SJCRH30 (cell line): ENCODE measurements around the gene RIC1. TPM values are rescaled to one million over a fixed set of nuclear protein-coding genes. Genes with fewer than 3 reads are reported as not detected.
"Not testable (repeated sequence)": the region's sequence is repeated elsewhere in the genome, so short reads cannot be mapped to it uniquely, and the experiment has no call there.

Experiments
- DNase-seq, 2 experiments: peaks; one replicate each; pipeline ENCODE4 v3.0.0-alpha.2; 2015 to 2020
- H3K27ac ChIP-seq: fragments of 250-450 bp; sonication (Bioruptor Pico); 2 replicates; pipeline ENCODE4 v1.5.1; 2020; ENCODE audit warnings: mild to moderate bottlenecking, moderate library complexity
- H3K27me3 ChIP-seq: fragments of 250-450 bp; sonication (Bioruptor Pico); 2 replicates; pipeline ENCODE4 v1.5.1; 2020; ENCODE audit warnings: mild to moderate bottlenecking, moderate library complexity
- H3K36me3 ChIP-seq: fragments of 250-450 bp; sonication (Bioruptor Pico); 2 replicates; pipeline ENCODE4 v1.5.1; 2020; ENCODE audit warnings: mild to moderate bottlenecking, moderate library complexity
- H3K4me1 ChIP-seq: fragments of 250-450 bp; sonication (Bioruptor Pico); 2 replicates; pipeline ENCODE4 v1.5.1; 2020; ENCODE audit warnings: mild to moderate bottlenecking, moderate library complexity
- H3K4me3 ChIP-seq: fragments of 250-450 bp; sonication (Bioruptor Pico); 2 replicates; pipeline ENCODE4 v1.5.1; 2020; ENCODE audit warnings: mild to moderate bottlenecking, moderate library complexity
- H3K9me3 ChIP-seq: fragments of 250-450 bp; sonication (Bioruptor Pico); replicated peaks from 2 replicates; pipeline ENCODE4 v1.5.1; 2020; ENCODE audit warnings: mild to moderate bottlenecking, moderate library complexity
- total RNA-seq: library from RNA; depleted of rRNA; stranded (reverse); fragments of >200 nt; shearing (Covaris generic); gene quantifications from 2 replicates; pipeline ENCODE4 v1.2.3, GENCODE V29; 2014

The RIC1 gene
- total RNA-seq, 1 experiment from 2014 or later, result 30.9 TPM

- no peak overlapping the region for H3K4me3 ChIP-seq
- H3K9me3 ChIP-seq, result no peaks in the 10 kb centered on the region
- H3K27me3 ChIP-seq, result no peaks in the 10 kb centered on the region
- H3K27ac ChIP-seq, result no peak overlapping the region
- H3K36me3 ChIP-seq, result peaks cover 34% of the 10 kb centered on the region
- DNase-seq, result no peak
- no peaks in the 10 kb centered on the region for H3K4me1 ChIP-seq
Observed at GRCh38 chr9:5756633-5757032, 127.7 kb downstream of the RIC1 start.

GRCh38 chr9:5760338-5760737, 131.4 kb downstream of the RIC1 start:
- Histone ChIP-seq H3K27ac (no peak overlapping the region), H3K27me3 (no peaks in the 10 kb centered on the region), H3K4me1 (peaks cover 9% of the 10 kb centered on the region; the same call in 1 of the 2 replicates), H3K36me3 (peaks cover 47% of the 10 kb centered on the region), H3K4me3 (no peak overlapping the region), H3K9me3 (no peaks in the 10 kb centered on the region)
- no peak for DNase-seq

GRCh38 chr9:5762421-5762820, 133.5 kb downstream of the RIC1 start:
- H3K4me1 ChIP-seq, result peaks cover 9% of the 10 kb centered on the region; the same call in 1 of the 2 replicates
- no peak overlapping the region for H3K27ac ChIP-seq
- H3K27me3 ChIP-seq, result no peaks in the 10 kb centered on the region
- no peak for DNase-seq
- H3K9me3 ChIP-seq, result no peaks in the 10 kb centered on the region
- no peak overlapping the region for H3K4me3 ChIP-seq
- H3K36me3 ChIP-seq, result peaks cover 49% of the 10 kb centered on the region

GRCh38 chr9:5764130-5764868, 135.4 kb downstream of the RIC1 start:
- H3K27me3 ChIP-seq, result no peaks in the 10 kb centered on the region
- H3K9me3 ChIP-seq, result no peaks in the 10 kb centered on the region
- peaks cover 9% of the 10 kb centered on the region; the same call in 1 of the 2 replicates for H3K4me1 ChIP-seq
- DNase-seq, result peak in 1 of 2 experiments; percentile 11
- no peak overlapping the region for H3K4me3 ChIP-seq
- H3K27ac ChIP-seq, result no peak overlapping the region
- peaks cover 56% of the 10 kb centered on the region for H3K36me3 ChIP-seq

GRCh38 chr9:5767968-5768932, 139.3 kb downstream of the RIC1 start:
- no peak for DNase-seq
- Histone ChIP-seq H3K4me1 (peaks cover 9% of the 10 kb centered on the region; the same call in 1 of the 2 replicates), H3K4me3 (no peak overlapping the region), H3K27me3 (no peaks in the 10 kb centered on the region), H3K36me3 (peaks cover 58% of the 10 kb centered on the region), H3K9me3 (no peaks in the 10 kb centered on the region), H3K27ac (no peak overlapping the region)

GRCh38 chr9:5773324-5773999, 144.6 kb downstream of the RIC1 start:
- H3K9me3 ChIP-seq, result no peaks in the 10 kb centered on the region
- H3K27ac ChIP-seq, result no peak overlapping the region
- H3K4me1 ChIP-seq, result no peaks in the 10 kb centered on the region
- H3K27me3 ChIP-seq, result no peaks in the 10 kb centered on the region
- no peak overlapping the region for H3K4me3 ChIP-seq
- peaks cover 61% of the 10 kb centered on the region for H3K36me3 ChIP-seq
- no peak for DNase-seq

- no peak for DNase-seq
- H3K4me3 ChIP-seq, result no peak overlapping the region
- peaks cover 46% of the 10 kb centered on the region for H3K36me3 ChIP-seq
- H3K9me3 ChIP-seq, result no peaks in the 10 kb centered on the region
- H3K27ac ChIP-seq, result no peak overlapping the region
- H3K27me3 ChIP-seq, result no peaks in the 10 kb centered on the region
- H3K4me1 ChIP-seq, result no peaks in the 10 kb centered on the region
Observed at GRCh38 chr9:5778805-5779204, 149.9 kb downstream of the RIC1 start.

GRCh38 chr9:5779705-5780218, 150.9 kb downstream of the RIC1 start:
- H3K4me1 ChIP-seq, DNase-seq, H3K27me3 ChIP-seq, H3K4me3 ChIP-seq, H3K9me3 ChIP-seq, H3K27ac ChIP-seq: not testable (repeated sequence)
- H3K36me3 ChIP-seq, result peaks cover 37% of the 10 kb centered on the region

- H3K4me3 ChIP-seq, DNase-seq: not testable (repeated sequence)
Observed at GRCh38 chr9:5783420-5783819, 154.5 kb downstream of the RIC1 start.

GRCh38 chr9:5783982-5784381, 155.1 kb downstream of the RIC1 start:
- Histone ChIP-seq H3K36me3 (peaks cover 11% of the 10 kb centered on the region), H3K27me3 (no peaks in the 10 kb centered on the region), H3K9me3 (no peaks in the 10 kb centered on the region), H3K27ac (no peak overlapping the region), H3K4me1 (no peaks in the 10 kb centered on the region), H3K4me3 (no peak overlapping the region)
- DNase-seq, result no peak

More at GRCh38 chr9:5783420-5783819, 154.5 kb downstream of the RIC1 start:
- H3K9me3 ChIP-seq, H3K27me3 ChIP-seq, H3K4me1 ChIP-seq, H3K27ac ChIP-seq: not testable (repeated sequence)
- peaks cover 15% of the 10 kb centered on the region for H3K36me3 ChIP-seq

GRCh38 chr9:5784526-5785315, 155.8 kb downstream of the RIC1 start:
- no peak overlapping the region for H3K4me3 ChIP-seq
- H3K9me3 ChIP-seq, result no peaks in the 10 kb centered on the region
- no peaks in the 10 kb centered on the region for H3K4me1 ChIP-seq
- H3K27ac ChIP-seq, result no peak overlapping the region
- H3K27me3 ChIP-seq, result no peaks in the 10 kb centered on the region
- H3K36me3 ChIP-seq, result peaks cover 8% of the 10 kb centered on the region
- no peak for DNase-seq

- DNase-seq, result no peak
- no peaks in the 10 kb centered on the region for H3K36me3 ChIP-seq
Observed at GRCh38 chr9:5786370-5787127, 157.6 kb downstream of the RIC1 start.

GRCh38 chr9:5787220-5787619, 158.3 kb downstream of the RIC1 start:
- H3K27me3 ChIP-seq, result no peaks in the 10 kb centered on the region
- H3K4me3 ChIP-seq, result no peak overlapping the region
- no peaks in the 10 kb centered on the region for H3K4me1 ChIP-seq
- no peaks in the 10 kb centered on the region for H3K36me3 ChIP-seq
- DNase-seq, result no peak
- no peak overlapping the region for H3K27ac ChIP-seq
- H3K9me3 ChIP-seq, result no peaks in the 10 kb centered on the region

More at GRCh38 chr9:5786370-5787127, 157.6 kb downstream of the RIC1 start:
- Histone ChIP-seq H3K4me1 (no peaks in the 10 kb centered on the region), H3K4me3 (no peak overlapping the region), H3K27ac (no peak overlapping the region), H3K9me3 (no peaks in the 10 kb centered on the region), H3K27me3 (no peaks in the 10 kb centered on the region)
